NT2/D1 (cell line): ENCODE results near the gene MYO1C.

Experiments
- YY1 ChIP-seq: IDR thresholded peaks from 2 replicates; pipeline ENCODE4 v1.6.1; 2011; ENCODE audit not compliant: insufficient read length, insufficient read depth
- ZNF274 ChIP-seq: IDR thresholded peaks from 2 replicates; pipeline ENCODE4 v1.6.1; 2011; ENCODE audit warnings: mild to moderate bottlenecking, low read depth, low read length

GRCh38 chr17:1434150-1434549 is 58.3 kb downstream of the MYO1C start:
- TF ChIP-seq YY1 (no peak), ZNF274 (no peak)
